GM18498 (cell line): ENCODE data around the gene SLC26A9.

ENCODE experiments used
- ATAC-seq: cut with Tn5 transposase; IDR thresholded peaks from one replicate; pipeline ENCODE4 v1.9.1; 2021; ENCODE audit warnings: mild to moderate bottlenecking, moderate library complexity; ENCODE audit not compliant: unreplicated experiment

Gene SLC26A9

DNA sequence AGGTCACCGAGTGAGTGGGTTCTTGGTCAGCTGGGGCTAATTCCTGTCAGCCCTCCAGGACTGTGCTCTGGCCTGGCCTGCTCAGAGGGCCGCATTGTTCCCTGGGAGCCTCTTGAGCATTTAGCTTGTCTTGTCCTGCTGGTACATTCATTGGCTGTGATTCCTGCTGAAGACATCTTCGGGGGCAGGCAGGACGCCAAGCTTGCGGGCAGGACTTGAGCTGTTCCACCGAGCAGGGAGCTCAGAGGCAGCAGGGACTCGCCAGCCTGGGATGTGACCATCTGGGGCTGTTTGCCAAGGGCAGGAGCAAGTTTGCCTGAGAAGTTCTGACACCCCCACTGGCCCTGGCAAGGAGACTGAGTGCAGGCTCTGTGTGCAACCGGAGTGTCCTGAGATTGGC, 7.0 kb upstream of the SLC26A9 start:
- ATAC-seq = no peak

DNA sequence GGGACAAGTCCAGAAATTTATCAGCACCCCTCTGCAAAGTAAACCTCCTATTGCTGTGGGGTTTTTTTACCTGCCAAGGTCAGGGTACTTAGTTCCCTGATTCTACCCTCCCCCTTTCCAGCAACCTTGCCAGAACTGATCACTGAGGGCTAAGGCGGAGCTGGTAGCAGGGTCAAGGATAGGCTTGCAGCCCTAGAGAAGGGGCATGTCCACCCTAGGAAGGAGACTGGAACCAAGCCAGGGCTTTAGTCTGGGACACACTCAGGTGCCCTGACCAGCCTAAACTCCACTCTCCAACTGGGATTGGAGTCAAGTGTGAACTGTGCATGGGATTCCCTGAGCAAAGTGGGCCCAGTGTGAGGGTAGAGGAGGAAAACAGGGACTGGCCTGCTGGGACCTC, 6.5 kb upstream of the SLC26A9 start:
- no peak for ATAC-seq

DNA sequence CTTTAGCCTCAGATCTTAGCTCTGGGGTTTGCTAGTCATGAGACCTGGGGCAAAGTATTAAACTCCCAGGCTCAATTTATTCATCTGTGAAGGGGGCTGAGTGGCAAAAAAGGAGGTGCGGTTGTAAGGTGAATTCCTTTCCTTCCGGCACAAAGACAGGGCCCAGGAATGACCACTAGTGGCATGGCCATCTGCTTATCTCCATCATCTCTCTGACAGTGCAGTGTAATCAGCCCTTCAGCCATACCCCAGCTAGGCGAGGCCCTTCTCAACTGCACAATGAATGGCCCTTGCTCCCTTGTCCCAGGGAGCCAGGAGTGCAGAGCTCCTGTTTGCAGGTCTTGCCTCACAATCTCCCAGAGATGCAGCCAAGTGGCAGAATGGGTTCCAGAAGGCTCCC, 5.6 kb upstream of the SLC26A9 start:
- ATAC-seq = no peak

GRCh38 chr1:205948039-205948438, 4.8 kb upstream of the SLC26A9 start:
- no peak for ATAC-seq

GRCh38 chr1:205947024-205947423, 3.8 kb upstream of the SLC26A9 start:
- no peak for ATAC-seq

GRCh38 chr1:205945069-205945468, 1.8 kb upstream of the SLC26A9 start:
- ATAC-seq = no peak

DNA sequence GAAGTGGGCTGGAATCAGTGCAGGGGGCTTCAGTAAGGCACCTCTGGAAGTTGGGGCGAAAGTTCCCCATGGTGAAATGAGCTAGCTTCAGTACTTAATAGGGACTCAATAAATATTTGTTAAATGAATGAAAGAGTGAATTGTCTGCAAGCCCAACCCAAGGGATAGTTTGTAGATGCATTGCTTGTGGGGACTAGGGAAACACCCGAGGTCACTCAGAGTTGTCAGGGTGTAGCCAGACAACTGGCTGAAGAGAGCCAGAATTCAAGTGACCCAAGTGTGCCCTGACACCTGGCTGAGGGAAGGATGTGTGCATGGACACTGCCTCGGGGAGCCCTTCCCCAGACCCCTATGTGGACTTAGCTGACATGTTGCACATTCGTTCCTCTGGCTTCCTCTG, 1.3 kb upstream of the SLC26A9 start:
- ATAC-seq = no peak

DNA sequence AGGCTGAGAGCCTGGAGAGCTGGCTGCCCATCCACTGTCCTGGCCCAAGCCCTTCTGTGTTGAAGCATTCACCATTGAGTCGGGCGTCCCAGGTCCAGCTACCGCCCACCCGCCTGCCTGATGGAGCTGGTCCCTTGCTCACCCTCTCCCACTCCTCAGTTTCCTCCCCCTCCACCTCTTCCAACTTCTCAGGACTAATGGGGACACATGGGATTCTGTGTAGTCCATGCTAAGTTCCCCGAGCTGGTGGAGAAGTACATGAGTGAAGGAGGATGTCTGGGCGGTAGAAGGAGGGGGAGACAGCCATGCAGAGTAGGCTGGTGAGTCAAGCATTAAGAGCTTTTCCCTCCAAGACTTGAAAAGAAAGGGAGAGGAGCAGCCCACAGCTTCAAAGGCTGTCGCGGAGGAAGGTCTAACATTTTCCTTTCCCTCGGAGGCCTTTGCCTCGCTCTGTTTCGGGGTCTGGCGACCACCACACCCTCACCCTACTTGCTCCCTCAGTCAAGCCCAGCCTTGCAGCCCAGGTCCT, 561 bp downstream of the SLC26A9 start:
- no peak for ATAC-seq

- ATAC-seq = no peak
These were observed 2.5 kb downstream of the SLC26A9 start for GRCh38 chr1:205940710-205941109.

DNA sequence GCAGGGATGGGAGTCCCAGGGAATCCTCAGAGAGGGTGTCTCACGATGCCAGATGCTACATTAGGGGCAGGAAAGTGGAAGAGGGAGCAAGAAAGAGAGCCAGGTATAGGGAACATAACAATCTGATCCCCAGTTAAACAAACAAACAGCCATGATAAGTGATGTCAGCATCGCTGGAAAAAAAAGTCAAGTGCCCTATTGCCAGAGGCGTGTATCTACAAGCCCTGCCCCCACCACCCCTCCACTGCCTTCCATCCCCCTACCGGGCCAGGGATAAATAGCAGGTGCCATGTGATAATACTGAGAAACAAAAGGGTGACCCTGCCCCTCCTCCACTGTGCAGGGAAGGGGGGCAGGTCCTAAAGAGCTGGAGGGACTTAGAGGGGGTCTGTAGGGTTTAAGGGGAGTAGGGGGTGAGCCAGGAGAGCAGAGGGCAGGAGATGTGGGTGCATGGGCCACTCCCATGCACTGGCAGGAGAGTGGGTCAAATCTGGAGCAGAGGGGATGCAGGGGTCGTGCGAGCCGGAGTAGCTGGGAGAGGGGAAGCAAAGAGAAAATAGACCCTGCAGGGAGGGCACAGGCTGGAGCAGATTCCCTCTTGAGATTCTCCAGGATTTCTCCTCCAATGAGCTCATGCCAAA, 3.4 kb downstream of the SLC26A9 start:
- no peak for ATAC-seq

DNA sequence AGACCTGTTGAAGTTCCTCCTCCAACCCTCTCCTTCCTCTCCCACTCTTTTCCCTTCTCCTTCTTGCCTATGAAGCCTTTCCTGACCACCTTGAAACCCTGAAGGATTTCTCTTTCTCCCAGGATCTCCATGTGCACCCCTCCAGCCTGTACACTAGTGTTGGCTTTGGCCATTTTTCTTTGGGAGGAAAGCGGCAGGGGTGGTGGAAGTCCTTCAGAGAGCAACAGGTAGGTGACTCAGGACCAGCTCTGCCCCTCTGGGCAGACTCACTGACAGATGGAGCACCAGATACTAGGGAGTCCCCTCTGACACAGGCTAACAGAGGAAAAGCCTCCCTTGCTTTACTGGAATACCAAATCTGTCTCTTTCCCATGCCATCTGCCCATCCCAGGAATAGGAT, 4.6 kb downstream of the SLC26A9 start:
- no peak for ATAC-seq

GRCh38 chr1:205936846-205937586, 6.2 kb downstream of the SLC26A9 start:
- ATAC-seq = no peak

- no peak for ATAC-seq
These were observed 6.9 kb downstream of the SLC26A9 start for GRCh38 chr1:205936311-205936710.

- no peak for ATAC-seq
These were observed 7.4 kb downstream of the SLC26A9 start for GRCh38 chr1:205935869-205936268.

GRCh38 chr1:205934788-205935187, 8.5 kb downstream of the SLC26A9 start:
- no peak for ATAC-seq

DNA sequence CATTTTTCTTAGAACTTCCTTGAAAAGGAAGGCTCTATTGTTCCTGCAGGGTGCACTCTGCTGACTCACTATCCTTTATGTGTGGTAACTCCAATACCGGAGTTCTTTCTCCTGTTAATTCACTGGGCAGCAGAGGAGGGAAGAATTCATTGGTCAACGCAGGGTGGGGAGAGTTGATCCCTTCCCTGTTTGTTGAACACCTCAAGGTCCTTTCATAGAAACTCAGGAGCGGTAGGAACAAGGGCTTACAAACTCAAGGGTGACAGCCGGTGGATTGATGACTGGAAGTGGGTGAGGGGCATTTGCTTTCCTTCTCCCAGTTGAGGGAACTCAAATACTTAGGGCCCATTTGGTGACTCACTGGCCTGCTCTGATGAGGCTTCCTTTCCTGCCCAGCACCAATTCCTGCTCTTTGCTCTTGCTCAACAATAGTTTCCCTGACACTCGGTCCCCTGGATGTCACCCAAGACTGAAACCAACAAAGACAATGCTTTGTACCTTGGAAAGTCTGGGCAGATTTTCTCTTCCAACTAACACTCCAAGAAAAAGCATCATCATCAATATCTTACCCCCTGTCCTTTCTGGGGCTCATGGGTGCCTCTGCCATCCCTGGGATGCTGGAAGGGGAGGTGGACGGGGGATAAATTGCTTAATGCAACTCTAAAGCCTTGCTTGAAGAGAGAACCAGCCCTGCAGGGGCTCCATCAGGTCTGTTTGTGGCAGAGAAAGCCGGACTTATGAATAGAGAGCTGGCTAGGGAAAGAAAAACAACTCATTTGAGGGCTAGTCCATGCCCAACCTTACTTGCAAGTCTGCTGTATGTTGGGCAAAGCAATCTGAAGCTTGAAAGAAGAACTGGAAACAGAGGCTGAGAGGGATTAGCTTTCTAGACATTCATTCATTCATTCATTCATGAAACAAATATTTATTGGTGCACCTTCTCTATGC, 9.3 kb downstream of the SLC26A9 start:
- no peak for ATAC-seq

DNA sequence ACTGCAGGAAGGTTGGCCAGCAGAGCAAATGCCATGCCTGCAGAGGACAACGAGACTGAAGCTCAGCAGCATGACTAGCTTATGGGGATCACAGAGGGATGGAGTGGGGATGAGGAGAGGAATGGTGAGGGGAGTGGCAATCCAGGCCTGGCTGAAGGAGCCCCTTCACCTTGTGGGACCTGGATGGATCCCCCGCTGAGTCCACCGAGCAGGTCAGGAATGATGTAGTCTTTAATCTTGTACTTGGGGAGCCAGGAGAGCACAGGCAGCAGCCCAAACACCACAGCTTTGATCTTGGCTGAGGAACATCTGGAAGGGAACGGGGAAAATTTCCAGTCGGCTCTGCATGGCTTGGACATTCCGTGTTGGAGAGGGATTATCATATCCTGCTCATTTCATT, 10.5 kb downstream of the SLC26A9 start:
- no peak for ATAC-seq

GRCh38 chr1:205930799-205931281, 12.4 kb downstream of the SLC26A9 start:
- ATAC-seq = no peak

- ATAC-seq = no peak
These were observed 13.1 kb downstream of the SLC26A9 start for GRCh38 chr1:205930195-205930577.

DNA sequence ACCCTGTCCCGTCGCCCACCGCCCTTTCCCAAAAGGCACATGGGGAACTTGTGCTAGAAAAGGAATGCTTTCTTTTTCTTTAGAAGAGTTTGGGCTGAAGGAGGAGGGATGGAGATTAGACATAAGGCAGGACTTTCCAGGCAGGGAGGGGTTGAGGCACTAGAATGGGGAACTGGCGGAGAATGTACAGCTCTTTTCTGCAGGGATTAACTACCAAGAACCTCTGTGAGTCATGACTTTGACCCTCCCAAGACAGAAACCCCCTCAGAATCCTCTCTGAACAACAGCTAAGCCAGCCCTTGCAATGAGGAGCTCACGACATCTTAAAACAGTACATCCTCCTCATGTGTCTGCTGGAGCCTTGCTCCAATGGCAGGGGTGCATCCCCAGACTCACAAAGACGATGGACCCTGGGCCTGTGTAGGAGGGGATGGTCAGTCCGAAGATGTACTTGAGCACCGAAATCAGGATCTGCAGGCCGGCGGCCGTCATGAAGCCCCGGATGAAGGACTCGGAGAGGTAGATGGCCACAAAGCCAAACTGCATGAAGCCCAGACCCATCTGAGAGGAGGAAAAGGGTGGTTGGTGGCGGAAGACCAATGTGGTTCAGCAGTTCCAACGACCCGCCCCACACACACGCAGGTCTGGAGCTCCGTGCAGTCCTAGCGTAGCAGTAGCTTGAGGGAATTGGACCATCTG, 13.6 kb downstream of the SLC26A9 start:
- ATAC-seq = no peak

GRCh38 chr1:205928317-205928716, 14.9 kb downstream of the SLC26A9 start:
- no peak for ATAC-seq
